Activated naive CD4-positive, alpha-beta T cell (primary cell): ENCODE results near the gene NRL.

Experiments used
- DNase-seq, 4 experiments: peaks; one replicate each; lab custom pipeline; 2025; lab: John Stamatoyannopoulos, UW

Gene NRL

GRCh38 chr14:24144451-24144850 lies 29.7 kb upstream of the NRL start:
- DNase-seq, result no peak

- DNase-seq, result no peak
These were observed 28.8 kb upstream of the NRL start for GRCh38 chr14:24143511-24143910.

GRCh38 chr14:24141097-24141880 lies 26.5 kb upstream of the NRL start, which contains the start of gene EMC9:
Gene EMC9, minus strand, starts transcription at chr14:24141591. Its CDS starts 287 bp downstream, at chr14:24141304.
- DNase-seq, result peak; percentile 96 to 99 (median 98)

- DNase-seq, result no peak
These were observed 24.7 kb upstream of the NRL start for GRCh38 chr14:24139272-24139934.

GRCh38 chr14:24138396-24139271 lies 23.9 kb upstream of the NRL start:
- no peak for DNase-seq

GRCh38 chr14:24137529-24138395 lies 23.0 kb upstream of the NRL start:
- no peak for DNase-seq

- DNase-seq, result no peak
These were observed 22.2 kb upstream of the NRL start for GRCh38 chr14:24136684-24137528.

GRCh38 chr14:24135834-24136683 lies 21.3 kb upstream of the NRL start, which contains the start of gene PSME1:
Gene PSME1, plus strand, starts transcription at chr14:24136194. Its CDS starts 69 bp downstream, at chr14:24136263.
- peak; percentile 82 to 95 (median 89) for DNase-seq

GRCh38 chr14:24135584-24135833 lies 20.8 kb upstream of the NRL start:
- DNase-seq, result no peak

GRCh38 chr14:24133735-24134134 lies 19.0 kb upstream of the NRL start:
- DNase-seq, result no peak

- no peak for DNase-seq
These were observed 18.2 kb upstream of the NRL start for GRCh38 chr14:24132976-24133375.

- DNase-seq, result peak in 1 of 4 experiments; percentile 47
These were observed 17.4 kb upstream of the NRL start for GRCh38 chr14:24132061-24132685.

- no peak for DNase-seq
These were observed 16.8 kb upstream of the NRL start for GRCh38 chr14:24131549-24131966.

GRCh38 chr14:24130717-24131548 lies 16.2 kb upstream of the NRL start:
- no peak for DNase-seq

- DNase-seq, result no peak
These were observed 15.6 kb upstream of the NRL start, which contains the start of gene FITM1 for GRCh38 chr14:24130380-24130716. Gene FITM1, plus strand, starts transcription at chr14:24130659. Its CDS starts 905 bp downstream, at chr14:24131564.

- no peak for DNase-seq
These were observed 14.8 kb upstream of the NRL start for GRCh38 chr14:24129410-24129998.

GRCh38 chr14:24127673-24128072 lies 12.9 kb upstream of the NRL start:
- no peak for DNase-seq

GRCh38 chr14:24126939-24127338 lies 12.2 kb upstream of the NRL start:
- no peak for DNase-seq
